NCI-H2196 treated with DMSO at 0.1 percent for 48 hours (cell line): ENCODE data around the gene PCCA.
"Not testable (repeated sequence)": the region's sequence is repeated elsewhere in the genome, so short reads cannot be mapped to it uniquely, and the experiment has no call there.

Source experiments
- DNase-seq: peaks from one replicate; lab custom pipeline; 2025; ENCODE audit not compliant: unreplicated experiment; lab: John Stamatoyannopoulos, UW

Gene PCCA

DNA sequence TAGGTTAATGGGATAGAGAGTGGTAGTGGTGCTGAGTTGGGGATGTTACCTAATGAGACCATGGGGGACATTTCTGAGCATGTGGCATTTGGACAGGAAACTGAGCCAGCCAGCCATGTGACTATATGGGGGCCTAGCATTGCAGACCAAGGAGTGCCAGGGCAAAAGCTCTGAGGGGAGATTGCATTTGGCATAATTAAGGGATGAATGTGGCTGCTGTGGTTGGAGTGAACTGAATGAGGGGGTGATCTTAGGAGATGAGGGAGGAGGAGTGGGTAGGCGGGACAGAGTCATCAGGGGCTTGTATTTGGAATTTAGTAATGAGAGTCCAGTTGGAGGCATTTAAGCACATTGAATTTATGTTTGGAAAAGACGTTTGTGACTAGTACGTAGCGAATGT, 6.6 kb downstream of the PCCA start:
- no peak for DNase-seq

DNA sequence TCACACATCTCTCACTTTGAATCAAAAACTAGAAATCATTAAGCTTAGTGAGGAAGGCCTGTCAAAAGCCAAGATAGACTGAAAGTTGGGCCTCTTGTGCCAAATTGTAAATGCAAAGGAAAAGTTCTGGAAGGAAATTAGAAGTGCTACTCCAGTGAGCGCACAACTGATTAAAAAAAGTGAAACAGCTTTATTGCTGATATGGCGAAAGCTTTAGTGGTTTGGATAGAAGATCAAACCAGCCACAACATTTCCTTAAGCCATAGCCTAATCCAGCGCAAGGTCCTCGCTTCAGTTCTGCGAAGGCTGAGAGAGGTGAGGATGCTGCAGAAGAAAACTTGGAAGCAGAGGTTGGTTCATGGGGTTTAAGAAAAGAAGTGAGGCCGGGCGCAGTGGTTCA, 7.6 kb downstream of the PCCA start:
- no peak for DNase-seq

DNA sequence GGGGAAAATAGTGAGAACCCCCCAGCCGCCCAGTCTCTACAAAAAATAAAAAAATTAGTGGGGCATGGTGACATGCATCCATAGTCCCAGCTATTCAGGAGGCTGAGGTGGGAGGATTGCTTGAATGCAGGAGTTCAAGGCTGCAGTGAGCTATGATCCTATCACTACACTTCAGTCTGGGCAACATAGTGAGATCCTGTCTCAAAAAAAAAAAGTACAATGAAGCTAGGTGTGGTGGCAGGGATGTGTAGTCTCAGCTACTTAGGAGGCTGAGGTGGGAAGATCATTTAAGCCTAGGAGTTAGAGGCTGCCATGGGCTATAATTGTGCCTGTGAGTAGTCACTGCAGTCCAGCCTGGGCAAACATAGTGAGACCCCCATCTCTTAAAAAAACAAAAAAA, 8.9 kb downstream of the PCCA start:
- DNase-seq: no peak

DNA sequence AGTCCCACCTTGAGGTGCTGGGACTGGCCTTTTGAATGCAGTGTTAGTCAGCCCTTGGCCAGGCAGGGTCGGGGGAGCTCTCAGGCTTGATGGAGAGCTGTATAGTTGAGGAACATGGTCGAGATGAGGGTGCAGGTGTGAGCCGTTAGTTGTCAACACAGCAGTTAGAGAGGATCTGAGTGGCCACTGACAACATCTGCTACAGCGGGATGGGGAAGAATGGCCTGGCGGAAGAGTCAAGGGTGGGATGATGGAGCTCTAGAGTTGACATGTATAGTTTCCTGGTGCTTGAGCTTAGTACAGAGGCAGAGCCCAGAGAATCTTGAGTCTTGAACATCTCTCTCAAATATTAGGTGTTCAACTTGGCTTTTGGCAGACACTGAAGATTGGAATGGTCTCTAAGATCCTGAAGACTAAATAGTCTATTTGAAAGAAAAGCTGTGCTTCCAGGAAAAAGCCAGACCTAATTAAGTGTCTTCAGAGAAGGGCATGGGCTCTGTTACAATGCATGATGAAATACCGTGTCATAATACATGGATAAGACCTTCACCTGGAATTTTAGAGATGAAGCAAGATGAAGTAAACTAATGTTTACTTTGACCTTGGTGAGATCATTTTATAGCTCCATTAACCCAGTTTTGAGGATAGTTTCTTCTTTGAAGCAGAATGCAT, 9.7 kb downstream of the PCCA start:
- no peak for DNase-seq

DNA sequence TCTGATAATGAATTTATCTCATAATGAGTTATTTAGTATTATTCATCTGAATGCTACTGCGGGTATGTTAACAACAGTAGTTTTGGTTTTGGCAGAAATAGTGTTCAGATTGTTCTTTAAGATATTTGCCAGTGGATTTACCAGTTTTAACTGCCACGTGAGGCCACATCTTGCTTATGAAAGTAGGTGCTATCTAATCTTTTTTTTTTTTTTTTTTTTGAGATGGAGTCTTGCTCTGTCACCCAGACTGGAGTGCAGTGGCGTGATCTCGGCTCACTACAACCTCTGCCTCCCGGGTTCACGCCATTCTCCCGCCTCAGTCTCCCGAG, 10.2 kb downstream of the PCCA start:
- DNase-seq: not testable (repeated sequence)

DNA sequence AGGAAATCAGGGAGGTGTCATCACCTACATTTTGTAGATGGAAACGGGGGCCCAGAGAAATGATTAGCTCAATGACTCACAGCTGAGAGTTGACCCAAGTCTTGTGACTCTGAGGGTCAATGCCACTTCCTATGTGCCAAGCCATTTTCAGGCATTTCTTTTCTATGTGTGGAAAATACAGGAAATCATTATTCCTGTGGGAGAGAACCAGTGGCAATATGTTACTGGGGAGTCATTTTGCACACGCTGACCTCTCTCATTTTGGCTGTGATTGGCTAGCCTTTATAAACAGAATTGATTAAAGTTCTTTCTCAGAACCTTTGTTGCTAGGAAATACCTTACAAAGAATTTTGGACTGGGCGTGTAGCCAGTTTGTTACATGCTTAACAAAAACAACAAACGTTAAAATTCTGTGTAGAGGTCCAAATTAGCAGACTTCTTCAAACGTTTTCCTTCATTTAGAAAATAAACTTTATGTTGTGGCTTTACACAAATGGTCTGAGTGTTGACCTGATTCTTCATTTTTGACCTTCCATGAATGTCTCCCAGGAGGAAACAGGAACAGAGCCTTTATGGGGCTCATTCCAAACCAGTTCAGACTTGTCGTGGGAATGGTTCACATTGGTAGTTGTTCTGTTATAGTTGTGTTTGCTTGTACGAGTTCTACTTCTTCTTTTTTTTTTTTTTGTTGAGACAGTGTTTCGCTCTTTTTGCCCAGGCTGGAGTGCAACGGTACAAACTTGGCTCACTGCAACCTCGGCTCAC, 11.4 kb downstream of the PCCA start:
- DNase-seq: no peak

DNA sequence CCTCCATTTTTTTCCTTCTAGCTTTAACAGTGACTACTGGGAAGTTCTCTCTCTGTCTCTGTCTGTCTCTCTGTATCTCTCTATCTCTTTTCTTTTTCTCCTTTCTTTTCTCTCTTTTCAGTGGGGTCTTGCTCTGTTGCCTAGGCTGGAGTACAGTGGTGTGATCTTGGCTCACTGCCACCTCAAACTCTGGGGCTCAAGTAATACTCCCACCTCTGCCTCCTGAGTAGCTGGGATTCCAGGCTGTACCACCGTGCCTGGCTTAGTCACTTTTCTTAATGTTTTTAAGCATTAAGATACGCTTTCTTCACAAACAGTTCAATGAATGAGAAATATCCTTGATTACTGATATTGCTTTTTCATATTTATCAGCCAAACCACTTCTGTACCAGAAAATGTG, 13.1 kb downstream of the PCCA start:
- no peak for DNase-seq

DNA sequence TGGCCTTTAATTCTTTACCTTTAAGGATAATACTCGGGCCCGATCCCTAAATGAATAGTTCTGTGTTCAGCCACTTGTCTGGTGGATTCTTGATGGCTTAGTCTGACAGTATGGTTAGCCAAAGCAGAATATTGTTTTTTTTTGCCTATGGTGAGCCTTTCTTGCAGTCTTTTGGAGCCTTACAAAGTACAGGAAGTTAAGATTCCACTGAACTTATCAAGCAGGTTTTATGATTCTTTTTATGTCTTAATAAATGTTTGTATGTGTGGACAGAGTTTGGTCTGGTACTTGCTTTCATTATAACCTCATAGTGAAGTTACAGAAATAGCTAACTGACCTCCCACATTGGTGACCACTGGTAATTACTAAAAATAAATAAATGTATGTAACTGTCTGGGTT, 17.1 kb downstream of the PCCA start:
- DNase-seq: no peak

DNA sequence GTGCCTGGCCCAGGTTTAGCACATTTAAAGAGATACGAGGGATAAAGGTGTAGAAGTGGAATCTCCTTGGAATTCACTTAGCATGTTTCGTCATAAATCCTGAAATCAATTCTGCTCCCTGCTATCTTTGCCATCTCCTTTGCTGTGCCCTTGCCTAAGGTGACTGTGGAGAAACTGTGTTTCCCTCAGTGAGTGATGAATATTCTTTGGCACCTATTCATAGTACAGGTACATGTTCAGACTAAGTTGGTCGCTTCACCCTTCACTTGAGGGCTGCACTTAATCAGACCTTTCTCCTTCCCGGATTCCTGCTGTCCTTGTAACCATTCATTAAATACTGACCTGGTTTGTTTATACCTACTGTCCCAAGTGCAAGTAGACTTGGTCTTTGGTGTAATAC, 17.8 kb downstream of the PCCA start:
- DNase-seq: no peak

DNA sequence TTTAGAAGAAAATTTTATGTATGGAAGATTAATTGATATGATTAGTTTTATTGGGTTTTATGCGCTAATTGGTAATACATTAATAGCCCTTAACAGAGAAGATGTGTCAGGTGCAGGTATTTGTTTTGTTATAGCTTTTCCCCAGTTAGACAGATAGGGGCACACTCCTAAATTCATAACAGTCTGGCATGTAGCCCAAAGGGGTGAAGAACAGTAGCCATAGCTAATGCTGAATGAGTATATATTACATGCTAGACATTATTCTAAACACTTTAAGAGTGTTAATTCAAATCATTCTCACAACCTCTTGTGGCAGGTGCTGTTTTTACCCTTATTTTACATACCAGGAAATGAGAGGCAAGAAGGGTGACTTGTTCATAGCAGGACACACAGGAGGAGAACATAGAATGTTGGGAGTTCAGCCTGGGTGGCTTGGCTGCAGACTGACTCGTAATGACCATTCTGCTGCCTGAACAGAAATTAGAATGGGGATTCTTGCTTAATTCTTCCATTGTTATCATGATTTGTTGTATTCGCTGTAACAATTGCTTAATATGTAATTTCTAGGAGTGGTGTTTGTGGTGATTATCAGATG, 20.1 kb downstream of the PCCA start:
- no peak for DNase-seq

DNA sequence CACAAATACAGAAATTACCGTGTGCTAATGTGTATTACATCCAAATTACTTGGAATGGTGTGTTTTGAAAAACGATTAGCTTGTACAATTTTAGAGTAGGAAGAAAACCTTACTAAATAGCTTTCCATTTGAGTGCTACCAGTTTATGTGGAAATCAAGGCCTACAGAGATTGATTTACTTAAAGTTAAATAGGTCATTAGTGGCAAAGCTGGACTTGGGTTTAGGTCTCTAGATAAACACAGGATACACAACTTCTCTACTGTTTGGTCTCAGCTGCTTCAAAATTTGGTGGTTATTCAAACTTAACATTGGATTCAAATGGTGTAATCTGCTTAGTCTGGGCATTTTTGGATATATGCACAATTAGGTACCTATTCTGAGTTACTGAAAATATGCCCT, 21.4 kb downstream of the PCCA start:
- no peak for DNase-seq

DNA sequence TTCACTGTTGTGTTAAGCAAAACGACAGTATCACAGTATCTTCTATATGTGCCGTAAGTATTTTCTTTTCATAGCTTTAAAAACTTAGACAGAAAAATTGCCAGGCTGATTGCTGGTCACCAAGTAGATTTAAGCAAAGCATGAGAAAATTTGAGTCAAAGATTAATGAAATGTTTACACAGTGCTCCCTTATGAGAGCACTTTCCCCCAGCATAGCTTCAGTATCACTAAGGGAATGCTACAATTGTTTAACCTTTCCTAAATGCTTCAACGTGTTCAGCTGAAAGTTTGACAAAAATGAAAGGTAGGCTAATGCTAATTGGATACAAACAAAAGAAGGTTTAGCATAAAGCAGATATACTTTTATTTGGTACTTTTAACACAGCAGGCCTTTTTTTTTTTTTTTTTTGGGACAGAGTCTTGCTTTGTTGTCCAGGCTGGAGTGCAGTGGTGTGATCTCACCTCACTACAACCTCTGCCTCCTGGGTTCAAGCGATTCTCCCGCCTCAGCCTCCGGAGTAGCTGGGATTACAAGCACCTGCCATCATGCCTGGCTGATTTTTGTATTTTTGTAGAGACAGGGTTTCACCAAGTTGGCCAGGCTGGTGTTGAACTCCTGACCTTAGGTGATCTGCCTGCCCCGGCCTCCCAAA, 23.4 kb downstream of the PCCA start:
- DNase-seq: no peak

DNA sequence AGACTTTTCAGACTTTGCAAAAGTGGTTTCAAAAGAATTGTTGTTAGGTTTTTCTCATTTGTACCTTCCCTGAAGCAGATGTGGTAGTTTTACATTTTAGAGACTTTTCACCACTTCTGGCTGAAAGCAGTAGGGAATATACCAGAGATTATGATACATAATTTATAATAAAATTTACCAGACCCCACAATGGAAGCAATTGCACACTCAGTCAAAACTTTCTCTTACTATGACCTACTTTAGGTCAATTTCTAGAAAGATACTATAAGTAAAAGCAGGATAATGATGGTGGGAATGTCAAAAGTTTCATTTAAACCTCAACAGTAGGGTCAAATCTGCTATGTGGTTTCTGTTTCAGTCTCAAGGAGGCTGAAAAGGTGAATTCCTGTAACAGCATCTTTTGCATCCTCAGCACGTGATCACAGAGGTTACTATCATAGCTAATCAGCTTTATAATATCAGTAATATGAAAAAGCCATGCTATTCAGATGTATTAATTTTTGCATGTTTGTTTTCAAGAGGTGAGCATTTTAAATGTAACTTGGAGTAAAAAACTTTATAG, 26.9 kb downstream of the PCCA start:
- no peak for DNase-seq

DNA sequence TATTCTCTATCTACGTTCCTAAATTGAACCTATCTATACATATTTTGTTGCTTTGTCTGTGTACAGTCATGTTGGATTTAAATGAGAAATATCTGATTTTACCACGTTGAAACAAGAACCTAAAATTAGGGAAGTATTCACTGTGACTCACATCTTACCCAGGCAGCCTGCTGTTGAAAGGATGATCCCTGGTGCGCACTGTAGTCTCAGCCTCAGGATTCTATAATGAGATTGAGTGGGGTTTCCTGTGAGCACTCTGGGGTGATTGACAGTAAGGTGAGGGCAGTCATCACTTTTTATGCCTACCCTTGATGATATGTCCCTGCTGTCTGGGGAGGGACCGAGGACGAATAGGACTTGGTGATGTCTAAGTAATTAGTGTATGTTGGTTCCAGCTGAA, 35.4 kb downstream of the PCCA start:
- no peak for DNase-seq

DNA sequence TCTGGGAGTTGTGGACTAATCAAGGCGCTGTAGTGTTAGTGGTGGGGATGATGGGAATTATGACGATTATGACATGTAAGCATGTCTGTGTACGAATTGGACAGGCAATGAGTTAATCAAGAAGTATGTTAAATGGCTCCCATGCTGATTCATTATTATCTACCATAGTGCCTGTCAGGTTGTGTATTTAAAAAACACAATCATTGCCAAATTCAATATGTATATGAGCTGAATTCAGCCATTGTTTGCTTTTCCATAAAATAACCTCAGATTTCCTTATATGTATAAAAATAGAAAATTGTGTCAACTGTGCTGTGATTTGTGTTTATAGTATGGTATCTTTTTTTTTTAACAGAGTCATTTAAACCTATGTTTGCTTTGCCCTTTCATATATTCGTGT, 37.1 kb downstream of the PCCA start:
- no peak for DNase-seq

DNA sequence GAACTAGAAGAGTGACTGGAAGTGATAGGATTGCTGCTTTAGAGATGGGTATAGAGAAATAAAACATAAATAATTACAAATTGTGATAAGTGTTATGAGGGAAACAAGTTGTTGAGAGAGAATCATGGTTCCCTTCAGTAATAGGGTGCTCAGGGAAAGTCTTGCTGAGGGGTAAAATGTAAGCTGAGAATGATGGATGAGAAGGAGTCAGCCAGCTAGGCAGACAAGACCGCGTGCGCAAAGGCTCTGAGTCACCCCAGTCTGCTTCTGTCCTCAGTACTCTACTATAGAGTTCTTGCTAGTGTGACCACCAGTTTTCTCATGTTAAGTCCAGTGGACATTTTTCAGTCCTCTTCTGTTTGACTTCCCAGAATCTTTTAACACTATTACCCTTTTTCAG, 39.5 kb downstream of the PCCA start:
- no peak for DNase-seq

DNA sequence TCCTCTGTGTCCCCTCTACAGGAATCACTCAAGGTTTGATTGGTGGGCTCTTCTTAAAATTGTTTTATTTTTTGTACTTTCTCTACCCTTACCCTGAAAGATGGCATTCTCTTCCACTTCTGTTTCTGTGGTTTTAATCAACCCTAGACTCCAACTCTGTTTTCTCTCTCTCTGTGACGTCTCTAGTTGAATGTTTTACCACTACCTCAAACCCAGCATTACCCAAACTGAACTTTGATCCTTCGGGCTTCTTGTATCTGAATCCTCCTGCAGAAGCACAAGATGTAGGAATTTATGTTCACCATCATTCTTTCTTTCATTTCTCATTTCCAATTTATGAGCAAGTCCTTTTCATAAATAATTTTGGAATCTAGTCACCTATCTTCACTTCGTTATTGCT, 39.9 kb downstream of the PCCA start:
- DNase-seq: no peak

DNA sequence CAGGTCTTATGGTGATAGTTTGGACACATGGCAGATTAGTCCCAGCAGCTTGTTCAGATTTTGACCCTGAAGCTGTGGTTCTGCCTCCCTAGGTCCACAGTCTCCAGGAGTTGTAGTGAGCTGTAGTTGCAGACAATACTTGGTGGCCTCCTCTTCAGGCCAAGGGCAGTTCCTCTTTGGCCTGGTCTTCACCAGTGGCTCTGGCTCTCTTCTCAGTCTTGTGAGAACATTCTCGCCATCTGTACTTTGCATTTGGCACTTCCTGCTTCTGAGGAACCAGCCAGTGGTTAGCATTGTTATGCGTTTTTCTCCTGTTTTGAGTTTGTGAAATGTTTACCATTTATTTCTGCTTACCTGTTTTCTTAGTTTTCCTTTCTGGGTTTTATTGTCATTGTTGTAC, 40.7 kb downstream of the PCCA start:
- no peak for DNase-seq

DNA sequence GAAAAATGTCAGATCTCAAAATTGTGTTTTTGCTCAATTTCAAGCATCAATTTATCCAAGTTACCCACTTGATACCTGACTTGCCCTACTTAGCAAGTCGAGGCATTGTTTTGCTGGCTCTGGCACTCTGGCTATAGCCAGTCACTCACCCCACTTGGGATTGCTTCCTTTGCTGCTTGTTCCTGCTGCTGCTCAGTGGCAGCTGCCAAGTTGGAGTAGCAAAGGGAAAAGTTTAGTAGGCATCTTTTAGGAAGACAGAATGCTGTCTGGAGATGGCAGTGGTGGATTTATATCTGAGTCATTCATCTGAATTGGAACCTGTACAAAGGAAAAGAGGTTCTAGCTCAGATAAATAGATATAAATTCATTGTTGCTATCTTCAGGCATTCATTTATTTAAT, 41.2 kb downstream of the PCCA start:
- no peak for DNase-seq

DNA sequence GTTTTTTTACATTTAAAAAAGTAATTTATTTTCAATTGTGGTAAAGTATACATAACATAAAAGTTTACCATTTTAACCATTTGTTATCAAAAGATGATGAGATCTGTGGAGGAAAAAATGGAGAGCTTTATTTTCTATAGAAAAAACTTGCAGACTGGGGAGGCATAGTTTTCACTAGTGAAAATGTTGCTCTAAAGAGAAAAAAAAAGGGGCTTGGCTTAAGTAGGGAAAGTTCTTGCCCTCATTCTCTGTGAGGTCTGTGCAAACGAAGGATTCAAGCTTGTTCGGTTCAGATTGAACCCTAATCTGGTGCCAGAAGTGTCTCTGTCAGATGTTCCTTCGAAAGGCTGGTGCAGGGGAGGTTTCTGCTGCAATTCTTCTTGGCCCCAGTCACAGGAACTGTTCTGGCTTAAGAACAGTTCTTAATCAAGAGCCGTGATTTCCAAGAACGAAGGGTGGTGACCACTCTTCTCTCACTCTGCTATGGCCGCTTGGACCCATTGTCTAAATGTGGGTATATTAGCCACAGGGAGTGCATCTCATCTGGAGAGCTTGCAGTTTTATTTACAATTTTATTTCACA, 42.1 kb downstream of the PCCA start:
- DNase-seq: no peak

DNA sequence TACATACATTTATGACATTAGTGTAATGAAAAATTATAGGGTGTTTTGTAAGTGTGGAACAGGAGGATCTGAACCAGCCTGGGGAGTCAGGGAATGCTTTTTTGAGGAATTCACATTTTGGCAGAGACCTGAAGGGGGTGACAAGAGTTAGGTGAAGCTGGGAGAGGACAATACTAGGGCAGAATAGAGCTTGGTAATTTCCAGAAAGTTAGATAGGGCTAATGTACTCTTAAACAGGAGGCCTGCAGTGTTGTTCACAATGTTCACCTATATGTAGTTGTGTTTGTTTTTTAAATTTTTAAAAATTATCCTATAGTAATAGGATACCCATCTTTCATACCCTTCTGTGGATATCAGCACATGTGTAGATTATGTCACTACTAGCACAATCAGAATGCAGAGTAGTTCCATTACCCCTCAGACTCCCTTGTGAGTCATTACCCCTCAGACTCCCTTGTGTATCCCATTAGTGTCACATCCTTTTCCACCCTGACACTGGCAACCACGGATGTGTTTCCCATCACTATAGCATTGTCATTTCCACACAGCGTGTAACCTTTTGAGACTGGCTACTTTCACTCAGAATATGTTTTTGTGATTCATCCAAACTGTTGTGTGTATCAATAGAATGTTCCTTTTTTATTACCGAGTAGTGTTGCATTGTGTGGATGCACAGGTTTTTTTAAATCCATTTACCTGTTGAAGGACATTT, 43.1 kb downstream of the PCCA start:
- no peak for DNase-seq
